Measurements from ENCODE around the gene MMD.
"Not testable (repeated sequence)": the region's sequence is repeated elsewhere in the genome, so short reads cannot be mapped to it uniquely, and the experiment has no call there.

MMD gene, protein sequence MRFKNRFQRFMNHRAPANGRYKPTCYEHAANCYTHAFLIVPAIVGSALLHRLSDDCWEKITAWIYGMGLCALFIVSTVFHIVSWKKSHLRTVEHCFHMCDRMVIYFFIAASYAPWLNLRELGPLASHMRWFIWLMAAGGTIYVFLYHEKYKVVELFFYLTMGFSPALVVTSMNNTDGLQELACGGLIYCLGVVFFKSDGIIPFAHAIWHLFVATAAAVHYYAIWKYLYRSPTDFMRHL

DNA sequence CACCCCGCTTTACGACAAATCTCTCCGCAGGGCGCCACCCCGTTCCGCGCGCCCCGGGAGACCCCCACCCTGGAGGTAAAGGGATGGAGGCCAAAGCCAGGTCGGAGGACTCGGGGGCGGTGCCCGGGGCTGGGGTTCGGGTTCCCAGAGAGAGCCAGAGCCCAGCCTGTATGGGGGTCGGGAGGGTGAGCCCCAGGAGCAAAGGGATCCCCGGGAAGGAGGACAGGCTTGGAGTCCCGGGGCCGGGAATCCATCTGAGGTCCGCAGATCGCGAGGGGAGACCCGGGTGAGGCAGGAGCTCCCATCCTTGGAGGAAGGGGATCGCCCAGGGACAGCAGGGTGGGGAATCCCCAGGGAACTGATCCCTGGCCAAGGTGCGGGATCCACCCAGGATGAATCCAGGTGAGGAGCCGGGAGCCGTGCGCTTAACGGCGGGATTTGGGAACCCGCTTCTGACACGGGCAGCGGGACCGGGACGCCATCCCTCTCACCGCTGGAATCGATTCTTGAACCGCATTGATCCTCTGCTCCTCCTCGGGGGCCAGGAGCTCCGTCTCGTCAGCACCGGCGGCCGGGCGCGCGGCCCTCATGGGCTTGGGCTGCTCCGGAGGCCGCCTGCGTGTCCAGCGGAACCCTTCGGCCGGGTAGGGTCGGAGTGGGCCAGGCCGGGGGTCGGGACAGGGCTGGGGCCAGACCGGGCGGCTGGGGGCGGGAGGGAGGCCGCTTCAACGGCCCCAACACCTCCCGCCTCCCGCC lies at the start of gene MMD:
Gene MMD (minus strand): TSS at position 657 of the 756 bp plus-strand sequence. CDS start 140 bp downstream, at position 517.
- no peak for DNase-seq

DNA sequence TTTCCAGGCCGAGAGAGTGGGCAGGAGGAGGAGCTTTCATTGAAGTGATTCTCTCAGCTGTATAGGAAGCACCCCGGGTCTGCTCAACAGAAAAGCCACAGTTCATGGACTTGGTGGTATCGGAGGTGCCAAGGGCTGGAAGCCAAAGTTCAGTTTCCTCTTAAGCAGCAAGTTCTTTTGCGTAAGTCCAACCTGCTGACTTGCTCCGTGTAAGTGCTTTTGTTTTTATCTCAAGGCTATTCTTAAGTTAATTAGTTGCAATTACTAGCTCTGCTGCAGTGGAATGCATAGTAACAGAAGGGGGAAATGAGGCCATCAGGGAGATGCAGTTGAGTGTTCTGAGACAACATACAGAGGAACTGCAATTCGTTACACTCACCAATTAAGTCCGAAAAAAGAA lies 45.0 kb upstream of the MMD start:
- DNase-seq, result no peak

DNA sequence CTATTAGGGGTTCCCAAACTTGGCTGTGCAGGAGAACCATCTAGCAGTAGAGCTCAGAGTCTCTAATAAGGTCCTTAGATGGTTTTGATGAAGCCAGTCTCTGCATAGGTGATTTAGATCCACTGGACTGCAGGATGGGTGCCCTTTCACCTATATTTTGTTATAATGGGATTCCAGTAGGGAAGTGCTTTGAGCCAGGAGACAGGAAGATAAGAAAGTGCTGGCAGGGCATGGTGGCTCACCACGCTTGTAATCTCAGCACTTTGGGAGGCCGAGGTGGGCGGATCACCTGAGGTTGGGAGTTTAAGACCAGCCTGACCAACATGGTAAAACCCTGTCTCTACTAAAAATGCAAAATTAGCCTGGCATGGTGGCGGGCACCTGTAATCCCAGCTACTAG lies 44.1 kb upstream of the MMD start:
- not testable (repeated sequence) for DNase-seq

DNA sequence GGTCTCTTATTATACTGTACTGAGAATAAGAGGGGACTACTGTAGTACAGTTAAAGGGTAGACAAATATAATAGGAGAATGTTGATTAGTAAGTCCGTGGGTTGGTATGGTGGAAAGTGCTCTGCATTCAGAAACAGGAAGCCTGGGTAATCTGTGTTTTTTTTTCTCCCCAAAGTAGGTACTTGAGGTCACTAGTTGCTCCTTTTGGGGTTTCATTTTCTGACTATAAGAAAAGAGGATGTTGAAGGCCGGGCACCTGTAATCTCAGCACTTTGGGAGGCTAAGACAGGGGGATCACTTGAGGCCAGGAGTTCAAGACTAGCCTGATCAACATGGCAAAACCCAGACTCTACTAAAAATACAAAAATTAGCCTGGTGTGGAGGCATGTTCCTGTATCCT lies 42.0 kb upstream of the MMD start:
- no peak for DNase-seq

DNA sequence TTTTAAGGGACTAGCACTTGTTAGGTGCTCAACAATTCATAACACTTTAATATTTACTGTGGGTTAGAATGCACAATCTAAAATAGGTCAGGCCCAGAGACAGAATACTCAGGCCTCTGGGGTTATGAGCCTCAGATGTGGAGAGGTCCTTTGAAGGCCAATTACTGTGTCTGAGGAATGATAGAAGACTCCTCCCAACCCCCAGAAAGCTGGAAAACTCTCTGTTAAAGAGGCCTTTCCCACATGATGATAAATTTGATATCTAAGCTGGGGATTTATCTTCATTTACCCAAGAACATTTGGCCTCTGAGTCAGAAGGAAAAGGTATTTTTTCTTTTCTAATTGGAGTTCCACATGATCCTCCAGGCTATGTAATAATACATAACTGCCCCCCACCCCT lies 41.1 kb upstream of the MMD start:
- DNase-seq, result no peak

DNA sequence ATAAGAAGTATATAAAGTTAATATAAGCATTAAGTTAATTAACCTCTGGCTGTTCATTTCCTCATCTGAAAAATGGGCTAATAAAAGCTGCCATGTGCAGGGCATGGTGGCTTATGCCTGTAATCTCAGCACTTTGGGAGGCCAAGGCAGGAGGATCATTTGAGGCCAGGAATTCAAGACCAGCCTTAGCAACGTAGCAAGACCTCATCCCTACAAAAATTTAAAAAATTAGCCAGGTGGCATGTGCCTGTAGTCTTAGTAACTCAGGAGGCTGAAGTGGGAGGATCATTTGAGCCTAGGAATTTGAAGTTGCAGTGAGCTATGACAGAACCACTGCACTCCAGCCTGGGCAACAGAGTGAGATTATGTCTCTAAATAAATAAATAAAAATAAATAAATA lies 40.6 kb upstream of the MMD start:
- no peak for DNase-seq

DNA sequence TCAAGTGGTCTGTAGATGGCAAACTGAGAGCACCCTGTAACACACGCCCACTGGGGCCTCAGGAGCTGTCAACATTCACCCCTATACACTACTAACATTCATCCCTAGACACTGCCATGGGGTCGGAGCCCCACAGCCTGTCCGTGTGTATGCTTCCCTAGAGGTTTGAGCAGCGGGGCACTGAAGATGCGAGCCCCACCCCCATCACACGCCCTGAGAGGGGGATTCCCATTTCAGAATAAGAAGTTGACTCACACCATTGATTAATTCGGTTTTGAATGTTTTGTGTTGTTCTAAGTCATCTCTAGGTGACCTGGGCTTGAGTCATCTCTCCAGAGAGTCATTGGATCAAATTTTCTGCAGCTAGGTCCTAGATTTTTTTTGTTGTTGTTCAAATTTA lies 37.3 kb upstream of the MMD start:
- DNase-seq, result no peak

DNA sequence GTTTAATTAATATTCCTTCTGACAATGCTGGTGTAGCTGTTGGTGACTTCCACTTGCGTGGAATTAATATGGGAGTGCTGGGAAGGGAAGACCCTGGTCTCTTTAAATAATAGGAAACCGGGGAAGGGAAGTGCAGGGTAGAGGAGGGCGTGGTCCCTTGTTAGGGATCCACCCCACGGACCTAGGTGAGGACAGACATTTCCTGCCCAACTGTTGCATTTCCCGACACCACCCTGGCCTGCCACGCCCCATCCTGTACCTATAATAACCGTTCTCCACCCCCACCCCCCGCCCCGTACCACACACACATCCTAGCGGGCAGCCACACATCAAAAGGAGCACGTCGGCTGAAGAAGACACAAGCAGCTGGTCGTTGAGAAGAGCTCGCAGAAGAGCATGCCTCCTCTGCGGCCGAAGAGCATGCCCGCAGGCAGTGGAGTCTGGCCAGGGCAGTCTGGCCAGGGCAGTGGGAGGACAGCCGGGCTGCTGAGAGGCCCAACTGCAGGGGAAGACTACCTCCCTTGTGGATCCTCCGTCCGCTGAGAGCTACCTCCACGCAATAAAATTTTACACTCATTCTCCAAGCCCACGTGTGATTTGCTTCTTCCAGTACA lies 36.8 kb upstream of the MMD start:
- DNase-seq, result no peak

DNA sequence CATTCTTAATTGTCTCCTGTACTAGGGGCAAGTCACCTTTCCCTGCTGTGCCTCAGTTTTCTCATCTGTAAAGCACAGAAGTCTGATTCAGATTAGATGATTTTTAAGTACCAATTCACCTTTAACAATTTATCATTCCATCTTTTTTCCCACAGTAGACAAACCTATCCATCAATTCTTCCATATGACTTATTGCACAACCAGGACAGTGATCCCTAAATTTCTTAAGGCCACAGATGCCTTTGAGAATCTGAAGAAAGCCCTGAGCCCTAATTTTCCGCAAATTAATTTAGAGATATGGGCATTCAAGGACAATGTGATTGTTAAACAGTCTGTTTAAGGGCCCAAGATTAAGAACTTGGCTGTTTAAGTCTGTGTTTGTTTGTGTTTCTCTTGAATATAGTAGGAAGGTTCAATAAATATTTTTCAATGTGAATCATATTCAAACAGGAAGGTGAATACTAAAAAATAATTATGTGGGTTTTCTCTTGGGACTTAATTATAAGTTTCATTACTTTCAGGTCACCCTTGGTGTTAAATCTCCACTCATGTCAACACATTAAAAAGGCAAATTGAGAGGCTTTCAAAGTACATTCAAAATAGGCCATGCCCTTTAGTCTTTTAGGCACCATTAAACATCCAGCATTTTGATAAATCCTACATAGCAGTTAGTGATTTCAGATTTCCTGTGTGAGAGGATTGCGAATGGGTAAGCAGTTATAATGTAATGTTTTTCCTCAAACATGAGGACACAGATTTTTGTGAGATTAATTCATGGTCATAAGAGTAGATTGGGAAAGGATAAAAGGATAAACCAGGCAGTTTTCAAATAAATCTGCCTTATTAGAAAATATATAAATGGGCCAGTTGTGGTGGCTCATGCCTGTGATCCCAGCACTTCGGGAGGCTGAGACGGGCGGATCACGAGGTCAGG lies 34.9 kb upstream of the MMD start:
- DNase-seq, result no peak

DNA sequence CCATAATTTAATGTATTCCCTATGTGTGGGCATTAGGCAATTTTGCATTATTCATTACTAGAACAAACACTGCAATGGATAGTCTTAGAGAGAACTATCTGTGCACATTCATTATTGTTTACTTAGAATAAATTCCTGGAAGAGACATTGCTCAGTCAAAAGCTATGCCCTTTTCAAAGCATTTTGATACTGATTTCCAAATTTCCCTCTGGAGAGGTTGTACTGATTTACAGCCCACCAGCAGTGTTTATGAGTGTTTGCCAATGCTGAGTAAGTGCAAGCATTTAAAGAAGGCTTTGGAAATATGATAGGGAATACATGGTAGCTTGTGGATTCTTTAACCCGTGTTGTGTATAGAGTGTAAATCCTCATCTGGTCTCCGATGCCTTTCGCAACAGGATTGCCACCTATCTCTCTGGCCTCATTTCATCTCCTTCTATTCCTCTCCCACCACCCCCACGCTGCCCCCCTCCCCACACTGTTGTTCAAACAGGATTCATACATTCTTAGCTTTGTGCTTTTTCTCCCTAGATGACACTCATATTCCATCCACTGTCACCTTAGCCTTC lies 33.4 kb upstream of the MMD start:
- DNase-seq, result no peak

DNA sequence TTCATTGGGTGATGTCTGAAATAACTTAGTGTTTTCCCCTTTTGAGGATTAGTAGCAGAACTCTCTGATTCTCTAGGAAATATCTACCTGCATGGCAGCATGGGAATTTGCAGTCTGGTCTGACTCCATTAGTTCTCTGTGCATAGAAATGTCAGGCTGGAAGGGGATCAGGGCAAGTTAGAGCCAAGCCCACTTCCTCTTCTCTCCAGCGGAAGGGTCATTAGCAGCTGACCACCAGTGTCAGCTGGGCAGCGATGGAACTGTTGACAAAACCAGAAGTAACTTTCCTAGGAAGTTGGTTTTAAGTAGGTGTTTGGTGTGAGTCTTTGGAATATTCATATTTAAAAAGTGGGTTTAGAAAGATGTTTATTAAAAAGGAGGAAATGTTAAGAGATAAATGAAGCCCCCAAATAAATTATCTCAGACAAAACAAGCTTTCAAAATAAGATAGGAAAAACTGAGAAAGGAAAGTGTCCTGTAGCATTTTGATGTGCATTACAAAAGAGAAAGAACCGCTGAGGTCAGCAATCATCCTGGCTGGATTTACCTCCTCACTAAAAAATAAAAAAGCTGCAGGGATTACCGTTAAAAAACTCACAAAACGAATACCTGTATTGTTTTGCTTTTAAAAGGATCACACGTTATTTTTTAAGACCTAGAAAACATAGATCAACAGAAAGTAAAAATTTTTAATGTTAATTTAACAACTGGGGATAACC lies 32.4 kb upstream of the MMD start:
- no peak for DNase-seq

DNA sequence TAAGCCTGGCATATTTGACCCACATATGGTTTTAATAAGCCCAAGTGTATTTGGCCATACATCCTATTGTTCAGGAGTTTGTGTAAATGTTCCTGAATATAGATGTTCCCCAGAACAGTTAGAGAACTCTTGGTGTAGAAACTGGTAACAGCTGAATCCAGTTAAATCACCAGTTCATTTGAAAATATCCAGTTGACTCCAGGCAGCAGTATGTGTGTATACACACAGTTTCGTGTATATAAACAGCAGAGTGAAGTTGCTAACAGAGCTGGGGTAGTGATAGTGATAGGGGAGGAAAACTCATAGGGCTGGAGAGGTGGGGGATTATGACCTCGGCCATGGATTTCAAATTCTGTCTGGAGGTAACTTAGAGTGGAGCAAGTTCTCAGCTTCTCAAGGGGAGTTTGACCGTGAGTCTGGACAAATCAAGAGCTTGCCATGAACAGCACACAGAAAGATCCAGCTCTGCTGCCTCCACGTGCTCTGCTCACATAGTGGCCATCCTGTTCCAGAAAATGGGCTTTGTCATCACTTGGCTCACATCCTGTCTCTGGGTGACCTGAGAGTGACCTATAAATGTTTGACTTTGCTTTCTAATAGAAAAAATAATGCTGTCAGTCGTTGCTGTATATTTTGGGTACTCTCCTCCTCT lies 30.6 kb upstream of the MMD start:
- DNase-seq, result no peak

DNA sequence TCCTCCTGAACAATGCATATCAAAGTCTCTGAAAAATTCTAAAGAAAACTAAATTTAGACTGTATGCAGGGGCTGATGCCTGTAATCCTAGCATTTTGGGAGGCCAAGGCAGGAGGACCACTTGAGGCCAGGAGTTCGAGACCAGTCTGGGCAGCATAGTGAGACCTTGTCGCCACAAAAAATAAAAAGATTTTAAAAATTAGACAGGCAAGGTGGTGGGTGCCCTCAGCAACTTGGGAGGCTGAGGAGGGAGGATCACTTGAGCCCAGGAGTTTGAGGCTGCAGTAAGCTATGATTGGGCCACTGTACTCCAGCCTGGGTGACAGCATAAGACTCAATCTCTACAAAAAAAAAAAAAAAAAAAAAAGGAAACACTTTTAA lies 30.1 kb upstream of the MMD start:
- DNase-seq, result no peak

DNA sequence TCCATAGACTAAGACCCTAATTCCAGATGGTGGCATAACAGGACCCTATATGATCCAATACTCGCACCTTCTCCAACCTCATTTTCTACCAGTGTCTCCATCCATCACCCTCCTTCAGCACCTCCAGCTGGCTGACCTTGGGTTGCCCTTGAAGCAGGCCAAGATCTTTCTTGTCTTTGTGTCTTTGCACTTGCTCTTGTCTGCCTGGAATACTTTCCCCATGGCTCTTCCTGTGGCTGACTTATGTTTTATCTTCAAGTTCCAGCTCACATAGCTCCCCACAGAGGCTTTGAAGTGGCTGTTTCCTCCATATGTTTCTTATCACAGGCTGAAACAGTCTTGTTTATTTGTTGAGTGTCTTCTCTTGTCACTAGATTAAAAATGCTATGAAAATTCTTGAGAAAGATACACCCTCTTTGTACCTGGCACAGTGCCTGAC lies 29.6 kb upstream of the MMD start:
- DNase-seq, result no peak

DNA sequence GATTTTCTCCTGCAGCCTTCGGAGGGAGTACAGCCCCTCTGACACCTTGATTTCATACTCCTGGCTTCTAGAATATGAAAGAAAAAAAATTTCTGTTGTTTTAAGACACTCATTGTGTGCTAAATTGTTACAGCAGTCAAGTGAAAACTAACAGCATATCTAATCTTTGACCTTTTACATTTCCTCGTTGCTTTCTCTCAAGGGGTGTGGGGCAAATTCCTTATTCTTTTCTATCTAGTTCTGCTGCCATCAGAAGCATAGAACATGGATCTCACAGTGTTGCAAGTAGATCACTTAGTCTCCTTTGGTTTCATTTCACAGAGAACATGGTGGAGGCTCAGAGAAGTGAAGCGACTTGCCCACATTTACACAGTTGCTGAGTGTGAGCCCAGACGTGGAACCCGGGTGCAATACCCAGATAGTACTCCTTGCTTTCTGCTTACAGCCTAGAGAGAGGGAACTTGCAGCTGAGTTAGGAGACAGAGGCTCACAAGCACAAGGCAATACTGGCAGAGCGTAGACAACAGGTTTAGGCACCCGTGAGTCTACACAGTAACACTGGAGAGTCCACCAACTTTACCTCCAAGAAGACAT lies 28.7 kb upstream of the MMD start:
- no peak for DNase-seq

DNA sequence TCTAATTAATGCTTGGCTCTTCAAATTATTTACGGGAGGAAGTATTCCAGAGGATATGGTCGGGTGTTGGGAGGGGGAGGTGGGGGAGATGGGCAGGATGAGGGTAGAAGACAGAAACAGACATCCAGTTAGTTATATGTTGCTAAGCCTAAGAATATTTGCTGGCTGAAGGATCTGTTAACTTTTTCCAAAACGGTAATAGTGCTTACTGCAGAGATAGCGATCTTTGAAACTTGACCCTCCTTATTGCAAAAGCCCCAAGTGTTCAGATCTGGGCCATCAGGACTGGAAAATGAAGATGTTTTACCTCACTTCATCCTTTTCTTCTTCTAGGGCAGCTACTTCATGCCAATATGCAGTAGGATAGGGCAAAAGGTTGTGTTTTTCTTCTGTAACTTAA lies 27.0 kb upstream of the MMD start:
- no peak for DNase-seq

DNA sequence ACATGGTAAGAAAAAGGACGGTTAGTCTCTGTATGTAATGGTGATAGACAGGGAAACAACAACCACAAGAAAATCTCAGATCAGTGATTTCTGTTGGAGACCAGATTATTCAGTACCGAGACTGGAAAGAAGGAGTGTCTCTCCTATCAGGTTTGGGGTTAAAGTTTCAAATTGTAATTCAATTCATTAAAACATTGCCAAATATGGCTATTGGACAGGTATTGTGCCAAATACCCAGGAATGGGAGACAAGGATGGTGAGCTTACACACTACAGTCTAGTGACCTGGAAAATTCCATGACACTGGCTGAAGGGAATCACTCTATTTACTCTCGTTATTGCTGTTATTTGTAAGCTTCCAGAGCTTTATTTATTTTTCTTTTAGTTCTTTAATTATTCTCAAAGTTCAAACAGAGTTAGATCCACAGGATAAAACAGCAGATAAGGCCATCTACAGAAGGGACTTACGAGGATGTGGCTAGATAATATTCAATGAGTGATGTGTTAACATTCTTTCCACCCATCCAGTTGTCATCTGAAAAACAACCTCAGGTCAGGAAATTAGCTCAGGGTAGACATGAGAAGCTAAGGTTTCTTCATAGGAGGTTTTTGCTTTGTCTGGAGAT lies 25.1 kb upstream of the MMD start:
- no peak for DNase-seq

DNA sequence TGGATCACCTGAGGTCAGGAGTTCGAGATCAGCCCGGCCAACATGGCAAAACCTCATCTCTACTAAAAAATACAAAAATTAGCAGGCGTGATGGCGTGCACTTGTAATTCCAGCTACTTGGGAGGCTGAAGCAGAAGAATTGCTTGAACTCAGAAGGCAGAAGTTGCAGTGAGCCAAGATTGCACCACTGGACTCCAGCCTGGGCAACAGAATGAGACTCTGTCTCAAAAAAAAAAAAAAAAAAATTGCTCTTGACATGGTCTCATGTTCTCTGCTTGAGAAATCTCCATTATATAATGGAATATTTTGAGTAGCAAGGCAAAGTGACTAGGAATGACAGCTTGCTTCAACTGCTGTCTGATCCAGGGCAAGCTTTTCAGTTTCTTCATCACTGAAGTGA lies 24.4 kb upstream of the MMD start:
- DNase-seq, result not testable (repeated sequence)

DNA sequence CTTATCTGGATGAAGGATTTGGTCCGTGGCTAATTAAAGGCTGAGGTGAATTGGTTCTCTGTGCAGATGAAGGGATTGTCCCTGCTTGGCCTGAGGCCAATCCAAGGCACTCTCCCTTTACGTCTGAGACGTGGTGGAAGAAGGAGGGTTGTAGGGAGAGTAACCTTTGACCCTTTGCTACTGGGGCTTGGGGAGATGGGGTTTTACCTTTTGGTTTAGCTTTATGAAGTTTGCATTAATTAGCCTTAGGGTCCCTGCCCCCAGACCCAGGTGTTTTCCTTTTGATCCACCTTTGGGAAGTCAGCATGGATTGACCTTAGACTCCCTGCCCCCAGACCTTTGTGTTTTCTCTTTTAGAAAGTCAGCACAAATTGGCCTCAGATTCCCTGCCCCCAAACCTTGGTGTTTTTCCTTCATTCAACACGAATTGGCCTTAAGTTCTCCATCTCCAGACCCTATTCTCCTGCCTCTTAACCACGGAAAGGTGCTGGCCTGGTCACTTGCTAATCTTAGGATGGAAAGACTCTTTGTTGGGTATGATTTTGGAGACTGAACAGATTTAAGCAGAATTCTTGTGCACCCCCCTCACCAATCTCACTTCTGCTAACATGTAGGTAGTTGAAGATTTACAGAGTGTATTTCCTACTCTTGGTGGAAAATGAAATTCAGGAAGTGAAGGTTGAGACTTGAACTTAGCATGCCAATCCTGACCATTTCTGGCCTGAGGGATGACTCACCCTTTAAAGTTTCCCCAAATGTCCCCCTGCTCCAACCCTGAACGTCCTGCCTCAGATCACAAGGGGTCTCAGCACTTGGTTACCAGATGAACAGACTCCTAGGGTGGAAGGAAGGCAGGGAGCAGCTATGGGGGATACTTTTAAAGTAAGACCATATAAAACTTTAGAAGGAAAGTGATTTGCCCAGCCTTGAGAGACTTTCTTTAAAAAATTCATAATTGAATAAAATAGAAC lies 23.1 kb upstream of the MMD start:
- no peak for DNase-seq
